Measurements from ENCODE around the gene DIP2C. TPM values are rescaled to one million over a fixed set of nuclear protein-coding genes. Genes with fewer than 3 reads are reported as not detected.

DIP2C gene
- total RNA-seq, 1 donor from 2014 or later, result 11.4 TPM

GRCh38 chr10:609868-610545, 79.5 kb downstream of the DIP2C start:
- DNase-seq (ENCODE audit: low read depth), result no peak
- TF ChIP-seq CTCF (conservative IDR thresholded peaks at IDR 0.05; ENCODE audit: low read depth, low read length), result no peak
- no peak overlapping the region for H3K4me3 ChIP-seq (ENCODE audit: low read depth, low read length)

GRCh38 chr10:609262-609658, 80.2 kb downstream of the DIP2C start:
- no peak for DNase-seq (ENCODE audit: low read depth)
- TF ChIP-seq CTCF (conservative IDR thresholded peaks at IDR 0.05; ENCODE audit: low read depth, low read length), result no peak
- H3K4me3 ChIP-seq (ENCODE audit: low read depth, low read length), result no peak overlapping the region

- TF ChIP-seq CTCF (conservative IDR thresholded peaks at IDR 0.05; ENCODE audit: low read depth, low read length), result no peak
- no peak for DNase-seq (ENCODE audit: low read depth)
- no peak overlapping the region for H3K4me3 ChIP-seq (ENCODE audit: low read depth, low read length)
Measured at GRCh38 chr10:608331-609261, 80.9 kb downstream of the DIP2C start.

- no peak overlapping the region for H3K4me3 ChIP-seq (ENCODE audit: low read depth, low read length)
- TF ChIP-seq CTCF (conservative IDR thresholded peaks at IDR 0.05; ENCODE audit: low read depth, low read length), result no peak
- DNase-seq (ENCODE audit: low read depth), result no peak
Measured at GRCh38 chr10:607545-608185, 81.8 kb downstream of the DIP2C start.

- DNase-seq (ENCODE audit: low read depth), result no peak
- no peak overlapping the region for H3K4me3 ChIP-seq (ENCODE audit: low read depth, low read length)
- no peak for TF ChIP-seq CTCF (conservative IDR thresholded peaks at IDR 0.05; ENCODE audit: low read depth, low read length)
Measured at GRCh38 chr10:606762-607544, 82.5 kb downstream of the DIP2C start.

- TF ChIP-seq CTCF (conservative IDR thresholded peaks at IDR 0.05; ENCODE audit: low read depth, low read length), result no peak
- H3K4me3 ChIP-seq (ENCODE audit: low read depth, low read length), result no peak overlapping the region
- no peak for DNase-seq (ENCODE audit: low read depth)
Measured at GRCh38 chr10:605632-606325, 83.7 kb downstream of the DIP2C start.
